ENCODE data around the gene MMP24.
"Not testable (repeated sequence)": the region's sequence is repeated elsewhere in the genome, so short reads cannot be mapped to it uniquely, and the experiment has no call there.

MMP24 gene

GRCh38 chr20:35311409-35311808 is 84.9 kb downstream of the MMP24 start:
- H3K27ac ChIP-seq (ENCODE audit: poor library complexity, severe bottlenecking) = peak overlapping the region; percentile 99
- H3K9me3 ChIP-seq (ENCODE audit: severe bottlenecking) = no peaks in the 10 kb centered on the region
- peaks cover 39% of the 10 kb centered on the region for H3K36me3 ChIP-seq (ENCODE audit: low read depth)
- H3K4me1 ChIP-seq (ENCODE audit: insufficient read depth, poor library complexity, severe bottlenecking) = peaks cover 74% of the 10 kb centered on the region
- DNase-seq (ENCODE audit: low spot score) (peak; percentile 91), ATAC-seq (ENCODE audit: low read depth) (no peak)
- TF ChIP-seq CTCF (IDR thresholded peaks at IDR 0.05; ENCODE audit: poor library complexity, severe bottlenecking) = no peak
- H3K27me3 ChIP-seq (ENCODE audit: insufficient read depth, poor library complexity, severe bottlenecking) = no peaks in the 10 kb centered on the region
- no peak overlapping the region for H3K4me3 ChIP-seq (ENCODE audit: severe bottlenecking)

- peak overlapping the region; percentile 99 for H3K27ac ChIP-seq (ENCODE audit: poor library complexity, severe bottlenecking)
- no peak for DNase-seq (ENCODE audit: low spot score)
- no peak overlapping the region for H3K4me3 ChIP-seq (ENCODE audit: severe bottlenecking)
Measured at GRCh38 chr20:35311822-35312221, 85.3 kb downstream of the MMP24 start.

GRCh38 chr20:35312318-35312717 is 85.8 kb downstream of the MMP24 start:
- H3K27me3 ChIP-seq (ENCODE audit: insufficient read depth, poor library complexity, severe bottlenecking) = no peaks in the 10 kb centered on the region
- DNase-seq (ENCODE audit: low spot score) (peak; percentile 98), ATAC-seq (ENCODE audit: low read depth) (peak; percentile 82)
- peak; percentile 69 for TF ChIP-seq CTCF (IDR thresholded peaks at IDR 0.05; ENCODE audit: poor library complexity, severe bottlenecking)
- H3K4me1 ChIP-seq (ENCODE audit: insufficient read depth, poor library complexity, severe bottlenecking) = peaks cover 66% of the 10 kb centered on the region
- H3K9me3 ChIP-seq (ENCODE audit: severe bottlenecking) = no peaks in the 10 kb centered on the region
- peak overlapping the region; percentile 99 for H3K27ac ChIP-seq (ENCODE audit: poor library complexity, severe bottlenecking)
- H3K36me3 ChIP-seq (ENCODE audit: low read depth) = peaks cover 34% of the 10 kb centered on the region
- no peak overlapping the region for H3K4me3 ChIP-seq (ENCODE audit: severe bottlenecking)

More at GRCh38 chr20:35311822-35312221, 85.3 kb downstream of the MMP24 start:
- ATAC-seq (ENCODE audit: low read depth) = no peak
- Histone ChIP-seq H3K27me3 (ENCODE audit: insufficient read depth, poor library complexity, severe bottlenecking) (no peaks in the 10 kb centered on the region), H3K9me3 (ENCODE audit: severe bottlenecking) (no peaks in the 10 kb centered on the region), H3K36me3 (ENCODE audit: low read depth) (peaks cover 35% of the 10 kb centered on the region), H3K4me1 (ENCODE audit: insufficient read depth, poor library complexity, severe bottlenecking) (peaks cover 70% of the 10 kb centered on the region)
- no peak for TF ChIP-seq CTCF (IDR thresholded peaks at IDR 0.05; ENCODE audit: poor library complexity, severe bottlenecking)

- Histone ChIP-seq H3K27ac (ENCODE audit: poor library complexity, severe bottlenecking) (peak overlapping the region; percentile 99), H3K9me3 (ENCODE audit: severe bottlenecking) (no peaks in the 10 kb centered on the region), H3K4me1 (ENCODE audit: insufficient read depth, poor library complexity, severe bottlenecking) (peaks cover 67% of the 10 kb centered on the region)
Measured at GRCh38 chr20:35314816-35315631, 88.5 kb downstream of the MMP24 start.

GRCh38 chr20:35315632-35316020 is 89.1 kb downstream of the MMP24 start:
- peaks cover 22% of the 10 kb centered on the region for H3K36me3 ChIP-seq (ENCODE audit: low read depth)
- peaks cover 72% of the 10 kb centered on the region for H3K4me1 ChIP-seq (ENCODE audit: insufficient read depth, poor library complexity, severe bottlenecking)
- H3K27me3 ChIP-seq (ENCODE audit: insufficient read depth, poor library complexity, severe bottlenecking); H3K4me3 ChIP-seq (ENCODE audit: severe bottlenecking); ATAC-seq (ENCODE audit: low read depth); DNase-seq (ENCODE audit: low spot score); H3K9me3 ChIP-seq (ENCODE audit: severe bottlenecking): not testable (repeated sequence)
- peak overlapping the region; percentile 99 for H3K27ac ChIP-seq (ENCODE audit: poor library complexity, severe bottlenecking)

More at GRCh38 chr20:35314816-35315631, 88.5 kb downstream of the MMP24 start:
- ATAC-seq (ENCODE audit: low read depth) = no peak
- no peak for TF ChIP-seq CTCF (IDR thresholded peaks at IDR 0.05; ENCODE audit: poor library complexity, severe bottlenecking)
- no peak for DNase-seq (ENCODE audit: low spot score)
- H3K4me3 ChIP-seq (ENCODE audit: severe bottlenecking) = no peak overlapping the region
- H3K27me3 ChIP-seq (ENCODE audit: insufficient read depth, poor library complexity, severe bottlenecking) = no peaks in the 10 kb centered on the region
- peaks cover 24% of the 10 kb centered on the region for H3K36me3 ChIP-seq (ENCODE audit: low read depth)

Data from RWPE2 (cell line).